GM21825 (cell line): ENCODE data around the gene LCE4A.

ENCODE experiments used
- ATAC-seq: cut with Tn5 transposase; IDR thresholded peaks from one replicate; pipeline ENCODE4 v1.9.1; 2021; ENCODE audit warnings: mild to moderate bottlenecking, moderate library complexity; ENCODE audit not compliant: unreplicated experiment

Gene LCE4A

GRCh38 chr1:152745289-152745704 is 37.3 kb downstream of the LCE4A start:
- no peak for ATAC-seq

GRCh38 chr1:152745765-152746444 is 37.9 kb downstream of the LCE4A start:
- ATAC-seq = no peak

DNA sequence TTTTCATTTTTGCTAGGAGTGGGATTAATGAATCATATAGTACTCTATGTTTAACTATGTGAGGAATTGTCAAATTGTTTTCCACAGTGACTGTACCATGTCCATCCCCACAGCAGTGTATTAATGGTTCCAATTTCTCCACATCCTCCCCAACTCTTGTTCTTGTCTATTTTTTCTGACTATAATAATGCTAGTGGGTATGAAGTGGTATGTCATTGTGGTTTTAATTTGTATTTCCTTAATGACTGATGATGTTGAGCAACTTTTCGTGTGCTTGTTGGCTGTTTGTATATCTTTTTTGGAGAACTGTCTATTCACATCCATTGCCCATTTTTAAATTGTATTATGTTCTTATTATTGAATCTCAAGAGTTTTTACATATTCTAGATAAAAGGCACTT is 39.9 kb downstream of the LCE4A start:
- no peak for ATAC-seq

DNA sequence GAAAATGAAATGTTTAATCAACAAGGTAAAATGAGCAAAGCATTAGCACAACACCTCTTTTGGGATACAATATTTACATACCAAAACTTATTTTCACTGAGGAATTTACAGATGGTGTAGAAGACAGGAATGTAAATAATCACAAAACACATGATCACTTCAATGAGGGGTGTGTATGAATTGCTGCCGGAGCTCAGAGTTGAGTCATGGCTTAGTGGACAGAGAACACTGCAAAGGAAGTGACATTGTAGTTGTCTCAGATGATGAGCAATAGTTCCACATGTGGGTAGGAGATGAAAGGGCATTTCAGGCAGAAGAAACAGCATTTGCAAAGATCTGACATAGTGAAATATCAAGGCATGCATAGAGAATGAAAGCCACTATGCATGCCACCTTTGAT is 44.3 kb downstream of the LCE4A start:
- no peak for ATAC-seq

DNA sequence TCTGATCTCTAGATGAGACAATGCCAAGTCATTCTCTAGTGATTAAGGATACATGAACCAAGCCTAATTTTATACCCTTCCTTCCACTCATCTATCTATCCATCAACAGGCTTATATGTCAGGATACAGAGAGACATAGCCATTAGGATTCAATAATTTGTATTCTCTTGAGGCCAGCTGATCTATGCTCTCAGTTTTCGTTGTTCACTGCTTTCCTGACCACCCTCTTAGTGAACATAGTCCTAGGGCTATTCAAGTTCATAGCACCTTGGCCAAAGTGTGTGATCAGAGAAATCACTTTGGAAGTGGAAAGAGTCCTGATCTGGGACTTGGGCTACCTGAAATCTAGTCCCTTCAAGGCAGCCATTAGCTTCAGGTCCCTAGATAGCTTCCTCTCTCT is 45.6 kb downstream of the LCE4A start:
- ATAC-seq = no peak

GRCh38 chr1:152756872-152757271 is 48.9 kb downstream of the LCE4A start:
- ATAC-seq = no peak

DNA sequence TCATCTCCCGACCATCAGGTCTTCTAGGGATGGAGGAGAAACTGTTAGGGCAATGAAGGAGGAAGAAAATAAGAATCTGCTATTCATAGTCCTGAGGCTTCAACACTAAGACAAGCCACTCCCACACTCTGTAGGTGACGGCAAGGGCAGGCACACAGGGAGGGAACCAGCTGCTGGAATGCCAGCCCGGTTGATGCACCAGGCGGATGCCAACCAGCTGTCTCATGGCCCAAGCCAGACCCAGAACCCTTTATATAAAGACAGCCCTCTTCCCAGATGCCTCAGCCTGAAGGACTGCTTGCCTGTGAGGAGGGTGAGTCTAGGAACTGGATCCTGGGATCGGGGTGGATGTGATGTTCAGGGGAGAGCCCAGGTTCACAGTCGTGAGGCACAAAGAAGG is 49.8 kb downstream of the LCE4A start, which contains the start of gene KPRP:
Gene KPRP (plus strand): TSS at position 279 of the 400 bp plus-strand sequence. CDS start 1,564 bp downstream, outside the sequence.
- no peak for ATAC-seq

GRCh38 chr1:152758636-152759035 is 50.7 kb downstream of the LCE4A start:
- ATAC-seq = no peak
